ENCODE data around the gene BYSL. TPM values are rescaled to one million over a fixed set of nuclear protein-coding genes. Genes with fewer than 3 reads are reported as not detected.
"Not testable (repeated sequence)": the region's sequence is repeated elsewhere in the genome, so short reads cannot be mapped to it uniquely, and the experiment has no call there.

BYSL gene
- polyA plus RNA-seq, 4 donors: 26.3 to 32.1 (median 30.7) TPM

GRCh38 chr6:41941280-41942066 is 20.2 kb downstream of the BYSL start, which contains the start of gene CCND3:
Gene CCND3 (minus strand): TSS chr6:41941808. CDS start chr6:41941649, 159 bp downstream.
- peak in 3 of 4 donors; percentile 77 to 80 (median 78) for DNase-seq (ENCODE audit: low read depth in 4 of 4, low spot score in 3 of 4)

- no peak for DNase-seq (ENCODE audit: low read depth in 4 of 4, low spot score in 3 of 4)
These were observed 21.0 kb downstream of the BYSL start for GRCh38 chr6:41942067-41942851.

GRCh38 chr6:41942882-41943281 is 21.6 kb downstream of the BYSL start:
- not testable (repeated sequence) for DNase-seq (ENCODE audit: low read depth in 4 of 4, low spot score in 3 of 4)

- no peak for DNase-seq (ENCODE audit: low read depth in 4 of 4, low spot score in 3 of 4)
These were observed 22.2 kb downstream of the BYSL start for GRCh38 chr6:41943456-41943855.

- DNase-seq (ENCODE audit: low read depth in 4 of 4, low spot score in 3 of 4): no peak
These were observed 26.4 kb downstream of the BYSL start for GRCh38 chr6:41947581-41948220.

GRCh38 chr6:41954668-41955067 is 33.4 kb downstream of the BYSL start:
- no peak for DNase-seq (ENCODE audit: low read depth in 4 of 4, low spot score in 3 of 4)

- DNase-seq (ENCODE audit: low read depth in 4 of 4, low spot score in 3 of 4): no peak
These were observed 34.1 kb downstream of the BYSL start for GRCh38 chr6:41955412-41955811.

GRCh38 chr6:41957117-41957516 is 35.8 kb downstream of the BYSL start:
- DNase-seq (ENCODE audit: low read depth in 4 of 4, low spot score in 3 of 4): no peak

- DNase-seq (ENCODE audit: low read depth in 4 of 4, low spot score in 3 of 4): no peak
These were observed 36.9 kb downstream of the BYSL start for GRCh38 chr6:41958022-41958856.

- DNase-seq (ENCODE audit: low read depth in 4 of 4, low spot score in 3 of 4): no peak
These were observed 38.7 kb downstream of the BYSL start for GRCh38 chr6:41960028-41960427.

GRCh38 chr6:41963371-41963770 is 42.1 kb downstream of the BYSL start:
- DNase-seq (ENCODE audit: low read depth in 4 of 4, low spot score in 3 of 4): no peak

GRCh38 chr6:41964201-41964887 is 43.0 kb downstream of the BYSL start:
- DNase-seq (ENCODE audit: low read depth in 4 of 4, low spot score in 3 of 4): no peak

GRCh38 chr6:41965429-41966213 is 44.3 kb downstream of the BYSL start:
- no peak for DNase-seq (ENCODE audit: low read depth in 4 of 4, low spot score in 3 of 4)

- DNase-seq (ENCODE audit: low read depth in 4 of 4, low spot score in 3 of 4): no peak
These were observed 45.1 kb downstream of the BYSL start for GRCh38 chr6:41966214-41966920.

- DNase-seq (ENCODE audit: low read depth in 4 of 4, low spot score in 3 of 4): no peak
These were observed 45.6 kb downstream of the BYSL start for GRCh38 chr6:41966961-41967311.

- DNase-seq (ENCODE audit: low read depth in 4 of 4, low spot score in 3 of 4): no peak
These were observed 46.3 kb downstream of the BYSL start for GRCh38 chr6:41967312-41968287.

GRCh38 chr6:41970436-41970846 is 49.1 kb downstream of the BYSL start:
- DNase-seq (ENCODE audit: low read depth in 4 of 4, low spot score in 3 of 4): no peak
